Measurements from ENCODE around the gene BTBD1. TPM values are rescaled to one million over a fixed set of nuclear protein-coding genes. Genes with fewer than 3 reads are reported as not detected.

The BTBD1 gene
- total RNA-seq, 1 experiment from 2014 or later = 67.0 TPM

DNA sequence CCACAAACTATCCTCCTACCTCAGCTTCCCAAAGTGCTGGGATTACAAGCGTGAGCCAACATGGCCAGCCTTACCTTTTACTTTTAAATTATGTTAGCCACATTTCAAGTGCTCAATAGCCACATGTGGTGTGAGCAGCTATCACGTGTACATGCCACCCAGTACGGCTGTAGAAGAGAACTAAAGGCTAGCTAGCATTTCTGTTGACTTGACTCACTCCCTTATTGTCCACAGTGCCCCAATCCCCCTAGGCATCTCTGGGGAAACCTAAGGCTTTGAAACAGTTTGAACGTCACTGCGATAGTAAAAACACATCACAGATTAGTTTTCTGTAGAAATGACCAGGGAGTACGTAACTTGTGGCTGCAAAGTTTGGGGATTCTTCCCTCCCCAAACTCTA lies 67.6 kb downstream of the BTBD1 start:
- DNase-seq (ENCODE audit: extremely low read depth, low read depth) = no peak

- no peak for DNase-seq (ENCODE audit: extremely low read depth, low read depth)
Measured at GRCh38 chr15:82995938-82996337, 71.1 kb downstream of the BTBD1 start.

- no peak for DNase-seq (ENCODE audit: extremely low read depth, low read depth)
Measured at GRCh38 chr15:82995076-82995475, 72.0 kb downstream of the BTBD1 start.

DNA sequence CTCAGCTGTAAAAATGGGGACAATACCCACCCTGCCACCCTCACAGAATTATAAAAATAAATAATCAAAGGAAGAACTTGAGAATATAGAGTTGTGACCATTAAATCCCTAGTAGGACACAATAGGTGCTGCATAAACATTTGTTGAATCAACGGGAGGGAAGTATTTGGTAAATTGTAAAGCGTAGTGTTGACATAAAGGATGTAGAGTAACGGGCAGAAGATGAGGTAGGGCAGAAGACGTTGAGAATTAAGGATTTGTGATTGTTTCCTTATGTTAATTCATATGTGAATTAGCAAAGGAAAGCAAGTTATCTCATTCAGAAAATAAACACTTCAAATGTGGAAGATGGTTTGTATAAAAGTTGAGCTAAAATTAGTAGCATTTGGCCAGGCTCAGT lies 73.9 kb downstream of the BTBD1 start:
- DNase-seq (ENCODE audit: extremely low read depth, low read depth) = no peak

DNA sequence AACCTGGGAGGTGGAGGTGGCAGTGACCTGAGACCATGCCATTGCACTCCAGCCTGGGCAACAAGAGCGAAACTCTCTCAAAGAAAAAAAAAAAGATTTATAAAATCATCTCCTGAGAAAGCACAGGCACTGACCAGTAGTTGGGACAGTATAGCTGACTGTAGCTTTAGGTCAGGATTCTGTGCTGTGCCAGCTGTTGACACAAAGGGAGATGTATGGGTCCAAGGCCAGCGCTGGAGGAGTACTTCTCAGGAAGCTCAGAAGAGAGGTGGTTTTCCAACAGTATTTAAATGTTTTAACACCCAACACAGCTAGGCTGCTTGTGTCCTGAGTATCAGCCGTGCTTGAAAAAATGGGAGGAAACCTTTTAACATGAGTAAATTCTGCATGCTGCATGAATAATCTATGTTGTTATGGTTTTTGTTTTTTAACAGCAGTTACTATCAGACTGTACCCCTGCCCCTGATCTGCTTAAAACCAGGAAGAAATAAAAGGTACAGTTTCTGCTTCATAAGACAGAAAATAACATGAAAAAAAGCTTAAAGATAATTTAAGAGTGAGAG lies 74.5 kb downstream of the BTBD1 start:
- no peak for DNase-seq (ENCODE audit: extremely low read depth, low read depth)

DNA sequence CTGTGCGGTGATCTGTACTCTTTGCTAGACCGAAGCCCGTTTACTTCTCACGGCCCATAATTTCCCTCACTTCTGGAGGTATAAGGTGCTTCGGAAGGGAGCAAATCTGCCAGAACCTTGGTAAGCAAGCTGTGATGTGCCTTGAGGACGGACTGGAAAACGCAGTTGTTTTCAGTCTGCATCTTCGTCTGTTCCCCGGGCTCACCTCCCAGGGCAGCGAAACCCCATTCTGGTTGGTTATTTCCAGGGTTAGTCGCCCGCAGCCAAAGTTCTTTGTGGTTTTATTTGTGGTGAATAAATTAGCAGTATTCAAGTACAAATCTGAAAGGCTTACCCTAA lies 80.6 kb downstream of the BTBD1 start:
- peak; percentile 5 for DNase-seq (ENCODE audit: extremely low read depth, low read depth)

- peak; percentile 93 for DNase-seq (ENCODE audit: extremely low read depth, low read depth)
Measured at GRCh38 chr15:82985688-82986441, 81.2 kb downstream of the BTBD1 start, which contains the start of gene RAMAC. RAMAC (plus strand) TSS chr15:82986210; CDS start chr15:82989019, 2,809 bp downstream.

DNA sequence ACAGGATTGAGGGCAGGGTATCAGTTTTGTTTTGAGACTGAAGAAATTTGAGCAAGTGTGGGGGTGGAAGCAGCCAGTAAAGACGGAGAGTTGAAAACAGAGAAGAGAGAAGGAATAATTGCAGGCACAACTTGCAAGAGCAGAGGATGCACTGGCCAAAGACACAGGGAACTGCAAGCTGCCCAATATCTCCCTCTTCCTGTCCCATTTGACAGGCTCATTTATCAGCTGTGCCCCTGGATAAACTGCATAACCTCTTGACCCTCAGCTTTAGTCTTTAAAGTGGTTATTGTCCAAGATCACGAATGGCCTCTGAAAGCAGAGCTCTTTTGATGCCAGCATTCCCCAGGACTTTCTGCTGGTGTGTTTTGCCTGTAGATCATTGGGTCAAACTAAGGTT lies 86.1 kb downstream of the BTBD1 start:
- no peak for DNase-seq (ENCODE audit: extremely low read depth, low read depth)

GRCh38 chr15:82979726-82980125 lies 87.3 kb downstream of the BTBD1 start:
- no peak for DNase-seq (ENCODE audit: extremely low read depth, low read depth)

DNA sequence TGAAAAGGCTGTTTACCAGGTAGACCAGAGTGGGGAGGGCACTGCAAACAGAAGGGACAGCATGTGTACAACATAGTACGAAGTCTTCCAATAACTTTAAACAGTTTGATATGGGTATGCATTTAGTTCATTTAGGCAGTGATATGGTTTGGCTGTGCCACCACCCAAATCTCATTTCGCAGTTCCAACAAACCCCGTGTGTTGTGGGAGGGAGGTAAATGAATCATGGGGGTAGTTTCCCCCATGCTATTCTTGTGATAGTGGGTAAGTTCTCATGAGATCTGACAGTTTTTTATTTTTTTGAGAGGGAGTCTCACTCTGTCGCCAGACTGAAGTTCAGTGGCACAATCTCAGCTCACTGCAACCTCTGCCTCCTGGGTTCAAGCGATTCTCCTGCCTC lies 88.6 kb downstream of the BTBD1 start:
- no peak for DNase-seq (ENCODE audit: extremely low read depth, low read depth)

GRCh38 chr15:82977076-82977475 lies 90.0 kb downstream of the BTBD1 start:
- DNase-seq (ENCODE audit: extremely low read depth, low read depth) = no peak

GRCh38 chr15:82972990-82973389 lies 94.1 kb downstream of the BTBD1 start:
- DNase-seq (ENCODE audit: extremely low read depth, low read depth) = no peak

GRCh38 chr15:82971218-82971984 lies 95.7 kb downstream of the BTBD1 start:
- DNase-seq (ENCODE audit: extremely low read depth, low read depth) = no peak

DNA sequence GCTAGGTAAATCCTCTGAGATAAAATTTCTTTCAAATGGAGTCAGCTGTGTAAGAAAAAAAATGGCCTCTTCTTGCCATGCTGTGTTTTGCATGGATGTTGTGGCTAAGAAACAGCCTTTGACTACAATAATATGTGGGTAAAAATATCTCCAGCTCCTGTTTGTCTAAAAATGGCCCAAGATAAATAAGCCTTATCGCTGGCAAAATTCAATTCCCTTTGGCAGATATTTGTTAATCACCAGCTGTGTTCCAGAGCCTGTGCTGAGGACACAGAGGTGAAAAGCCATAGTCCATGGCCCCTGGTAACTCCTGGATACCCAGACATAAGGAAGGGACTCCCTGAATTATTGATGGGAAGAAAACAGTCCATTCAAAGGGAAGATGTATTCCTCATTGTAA lies 96.4 kb downstream of the BTBD1 start:
- DNase-seq (ENCODE audit: extremely low read depth, low read depth) = no peak

- DNase-seq (ENCODE audit: extremely low read depth, low read depth) = no peak
Measured at GRCh38 chr15:82970078-82970686, 96.9 kb downstream of the BTBD1 start.

DNA sequence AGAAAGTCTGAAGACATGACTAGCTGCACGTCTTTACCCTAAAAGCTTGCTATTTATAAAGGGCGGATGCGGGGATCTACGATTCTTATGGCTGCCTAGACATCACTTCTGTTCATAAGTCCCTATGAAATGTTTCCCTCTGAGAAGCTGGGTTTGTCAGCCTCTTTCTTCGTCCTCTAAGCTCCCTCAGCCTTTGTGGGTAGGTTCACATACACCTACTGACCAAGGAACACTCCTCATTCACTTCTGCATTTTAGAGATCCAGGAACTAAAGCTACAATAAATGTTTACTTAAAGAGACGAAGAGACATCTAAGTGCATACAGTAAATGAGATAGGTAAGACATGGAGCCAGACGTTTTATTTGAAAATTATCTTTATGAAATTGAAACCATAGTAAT lies 97.7 kb downstream of the BTBD1 start:
- DNase-seq (ENCODE audit: extremely low read depth, low read depth) = no peak

DNA sequence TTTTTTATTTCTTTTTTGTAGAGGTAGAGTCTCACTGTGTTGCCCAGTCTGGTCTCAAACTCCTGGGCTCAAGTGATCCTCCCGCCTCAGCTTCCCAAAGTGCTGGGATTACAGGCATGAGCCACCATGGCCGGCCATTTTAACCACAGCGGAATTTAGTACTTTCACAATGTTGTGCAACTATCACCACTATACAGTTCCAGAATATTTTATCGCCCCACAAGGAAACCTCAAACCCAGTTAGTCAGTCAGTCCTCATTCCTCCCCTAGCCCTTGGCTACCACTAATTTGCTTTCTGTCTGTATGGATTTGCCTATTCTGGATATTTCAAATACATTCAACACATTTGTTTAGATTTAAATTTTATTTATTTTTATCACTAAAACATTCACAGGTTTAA lies 99.0 kb downstream of the BTBD1 start:
- DNase-seq (ENCODE audit: extremely low read depth, low read depth) = no peak

DNA sequence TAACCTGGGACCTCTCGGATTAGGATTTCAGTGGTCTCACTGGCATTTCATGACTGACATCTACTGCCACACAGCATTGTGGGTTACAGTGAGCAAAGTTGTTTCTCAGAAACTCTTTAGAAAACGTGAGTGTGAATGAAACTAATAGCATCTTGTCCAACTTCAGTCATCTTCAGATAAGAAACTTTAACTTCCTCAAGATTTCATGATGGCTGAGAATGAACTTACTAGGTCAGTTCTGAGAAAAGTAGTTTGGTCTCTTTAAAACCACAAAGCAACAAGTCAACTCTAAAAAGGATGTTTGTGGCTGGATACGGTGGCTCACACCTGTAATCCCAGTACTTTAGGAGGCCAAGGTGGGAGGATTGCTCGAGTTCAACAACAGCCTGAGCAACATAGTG lies 100.4 kb downstream of the BTBD1 start:
- DNase-seq (ENCODE audit: extremely low read depth, low read depth) = no peak
